Endothelial cell of umbilical vein (primary cell): ENCODE measurements around the gene CACNA2D3. TPM values are rescaled to one million over a fixed set of nuclear protein-coding genes. Genes with fewer than 3 reads are reported as not detected.

Experiments used
- BruUV-seq: library from RNA; stranded (reverse); fragments of 400-500 nt; replicated peaks from 2 replicates; lab custom pipeline; 2021; lab: Mats Ljungman, UMichigan
- CTCF ChIA-PET: fragments of 300-600, 350-600 bp; sonication (Branson Sonifier 250); formaldehyde crosslinking; loops from one replicate; lab custom pipeline; 2021; ENCODE audit warnings: antibody characterized with exemption, inconsistent platforms; lab: Charles Lee
- POLR2A ChIA-PET: fragments of 300-600, 350-600 bp; sonication (Branson Sonifier 250); formaldehyde crosslinking; loops from one replicate; lab custom pipeline; 2021; ENCODE audit warnings: antibody characterized with exemption, inconsistent platforms; lab: Charles Lee
- DNase-seq: peaks from one replicate; pipeline ENCODE4 v3.0.0-alpha.2; 2011; ENCODE audit warnings: low read depth, low spot score
- FAIRE-seq: peaks from 2 replicates; lab custom pipeline; 2011; peaks lifted over from hg19 to GRCh38; lab: Jason Lieb, UNC
- H2AFZ ChIP-seq: 2 replicates; pipeline ENCODE4 v1.6.0; 2012; ENCODE audit warnings: low read depth, low read length, control low read depth, inconsistent platforms
- H3K27ac ChIP-seq: 2 replicates; pipeline ENCODE4 v1.5.1; 2011; ENCODE audit warnings: low read depth, mild to moderate bottlenecking, control low read depth, low read length, moderate library complexity; ENCODE audit not compliant: insufficient read depth
- H3K27me3 ChIP-seq, 2 experiments: 2 replicates each; pipeline versions ENCODE4 v1.6.0 to v1.6.1; 2011; ENCODE audit warnings: low read length in 2 of 2, mixed read lengths in 1 of 2; ENCODE audit not compliant: control insufficient read depth in 2 of 2, insufficient read depth in 2 of 2
- H3K36me3 ChIP-seq, 2 experiments: 2 replicates in 1 of 2; 3 replicates in 1 of 2; pipeline ENCODE4 v1.5.1; 2011; ENCODE audit warnings: low read length in 2 of 2, mild to moderate bottlenecking in 1 of 2, moderate library complexity in 1 of 2; ENCODE audit not compliant: control insufficient read depth in 2 of 2, insufficient read depth in 2 of 2; ENCODE audit errors: extremely low read depth in 1 of 2
- H3K4me1 ChIP-seq: 3 replicates; pipeline ENCODE4 v1.5.1; 2011; ENCODE audit warnings: mild to moderate bottlenecking, low read length; ENCODE audit not compliant: control insufficient read depth, insufficient read depth; ENCODE audit errors: extremely low read depth
- H3K4me2 ChIP-seq: 2 replicates; pipeline ENCODE4 v1.6.1; 2011; ENCODE audit warnings: low read length, control low read depth, mixed read lengths; ENCODE audit not compliant: insufficient read depth
- H3K4me3 ChIP-seq, 3 experiments: fragments of 200-600 bp in 1 of 3; sonication (generic), shearing (Covaris generic) in 1 of 3; replicated peaks in 1 of 3; 2 replicates each; pipeline ENCODE4 v1.5.1; 2011 to 2016; ENCODE audit warnings: control low read depth in 3 of 3, low read length in 3 of 3, mild to moderate bottlenecking in 2 of 3, inconsistent platforms in 1 of 3, low read depth in 1 of 3, moderate library complexity in 1 of 3; ENCODE audit not compliant: insufficient read depth in 1 of 3
- H3K79me2 ChIP-seq: 2 replicates; pipeline ENCODE4 v1.6.0; 2012; ENCODE audit warnings: low read length, inconsistent platforms; ENCODE audit not compliant: control insufficient read depth, insufficient read depth
- H3K9ac ChIP-seq: replicated peaks from 2 replicates; pipeline ENCODE3; 2011; ENCODE audit warnings: low read length, control low read depth; ENCODE audit not compliant: insufficient read depth; ENCODE audit errors: extremely low read depth
- H3K9me1 ChIP-seq: replicated peaks from 3 replicates; pipeline ENCODE4 v1.6.0; 2011; ENCODE audit warnings: mild to moderate bottlenecking, low read length; ENCODE audit not compliant: control insufficient read depth, insufficient read depth; ENCODE audit errors: extremely low read depth
- H3K9me3 ChIP-seq: replicated peaks from 2 replicates; pipeline ENCODE4 v1.5.1; 2012; ENCODE audit warnings: low read length, inconsistent platforms; ENCODE audit not compliant: control insufficient read depth, insufficient read depth
- H4K20me1 ChIP-seq: replicated peaks from 2 replicates; pipeline ENCODE3; 2011; ENCODE audit warnings: mild to moderate bottlenecking, low read length; ENCODE audit not compliant: control insufficient read depth, insufficient read depth; ENCODE audit errors: extremely low read depth
- EZH2 ChIP-seq: IDR thresholded peaks from 2 replicates; pipeline ENCODE4 v1.6.1; 2012; ENCODE audit warnings: borderline replicate concordance, low read depth, mild to moderate bottlenecking, moderate library complexity, low read length, inconsistent platforms; ENCODE audit not compliant: severe bottlenecking
- GATA2 ChIP-seq: IDR thresholded peaks from 2 replicates; pipeline ENCODE4 v1.7.0; 2011; ENCODE audit warnings: low read depth, mild to moderate bottlenecking, moderate library complexity, mixed read lengths, low read length; ENCODE audit not compliant: insufficient read length, insufficient read depth
- POLR2A ChIP-seq: IDR thresholded peaks from 2 replicates; pipeline ENCODE4 v1.6.1; 2012; ENCODE audit warnings: low read depth, mild to moderate bottlenecking, control low read depth, low read length
- POLR2AphosphoS5 ChIP-seq: IDR thresholded peaks from 2 replicates; pipeline ENCODE4 v1.6.1; 2012; ENCODE audit warnings: low read depth, mild to moderate bottlenecking, control low read depth, low read length, moderate library complexity; ENCODE audit not compliant: insufficient read depth
- dilution Hi-C: fragments of 300-500 bp; cut with MboI; formaldehyde crosslinking; loops from one replicate; pipeline ENCODE4 v1.15.0; 2019; ENCODE audit warnings: low sequenced_read_pairs; ENCODE audit not compliant: extremely low pct_ligation_motif_present
- intact Hi-C: fragments of 100-400 bp; cut with micrococcal nuclease; formaldehyde crosslinking; loops from one replicate; pipeline ENCODE4 v1.10.0; 2022
- polyA plus RNA-seq, 4 experiments: library from polyadenylated mRNA; depleted of rRNA in 3 of 4; stranded (reverse) in 3 of 4; unstranded in 1 of 4; fragments of >200 nt; gene quantifications; 2 replicates each; pipeline versions ENCODE4 v1.2.1 to v1.2.3, GENCODE V29; 2011 to 2012; ENCODE audit warnings: missing spikeins in 1 of 4
- total RNA-seq: library from RNA; stranded (reverse); gene quantifications from 2 replicates; pipeline ENCODE4 v1.2.3, GENCODE V29; 2021
- TF ChIP-seq, protein P1 (sequence below), 2 donors: IDR thresholded peaks; 1 replicate in 1 of 2; 2 replicates in 1 of 2; pipeline ENCODE4 v1.5.1; 2011; ENCODE audit warnings: low read length in 2 of 2, mild to moderate bottlenecking in 2 of 2, moderate library complexity in 2 of 2, control low read depth in 1 of 2, inconsistent platforms in 1 of 2, low read depth in 1 of 2; ENCODE audit not compliant: insufficient read depth in 1 of 2; ENCODE audit errors: extremely low read depth in 1 of 2
- TF ChIP-seq, protein P2 (sequence below): IDR thresholded peaks from 2 replicates; pipeline ENCODE4 v1.6.1; 2011; ENCODE audit not compliant: insufficient read depth, insufficient read length

The CACNA2D3 gene
- total and polyA plus RNA-seq, 2 donors (not counting 3 experiments of a cell fraction or from before 2014, with no cell fraction given): not detected

DNA sequence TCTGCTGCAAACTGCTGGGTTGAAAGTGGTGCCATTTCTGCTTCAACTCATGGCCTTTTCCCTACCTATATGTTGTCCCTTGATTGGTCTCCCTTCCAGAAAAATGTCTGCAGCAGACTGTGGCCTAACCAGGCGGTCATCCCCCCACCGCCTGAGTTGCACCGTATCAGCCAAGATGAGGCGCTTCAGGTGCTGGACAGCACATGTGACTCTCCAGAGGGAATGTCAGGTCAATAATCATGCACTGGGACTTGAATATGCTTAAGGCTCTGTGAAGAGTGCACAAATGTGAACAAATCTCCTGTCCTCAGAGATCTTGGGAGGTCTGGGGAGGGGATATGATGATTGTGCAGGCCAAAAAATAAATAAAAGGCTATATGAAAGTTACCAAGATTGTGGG lies 773.3 kb downstream of the CACNA2D3 start:
- CTCF ChIA-PET: no interaction called here
- Histone ChIP-seq H3K4me3 (no peak overlapping the region), H3K27me3 (no peaks in the 10 kb centered on the region), H3K36me3 (no peaks in the 10 kb centered on the region), H4K20me1 (no peaks in the 10 kb centered on the region), H2AFZ (no peak overlapping the region), H3K9me1 (no peaks in the 10 kb centered on the region), H3K9ac (no peak overlapping the region), H3K9me3 (peaks cover 5% of the 10 kb centered on the region), H3K27ac (no peak overlapping the region), H3K79me2 (no peaks in the 10 kb centered on the region), H3K4me1 (no peaks in the 10 kb centered on the region), H3K4me2 (no peak overlapping the region)
- no TSS peak for BruUV-seq
- dilution Hi-C loops (no loop called here), intact Hi-C loops (no loop called here)
- DNase-seq (no peak), FAIRE-seq (no peak)
- no peak for TF ChIP-seq EZH2
- TF ChIP-seq, protein P1, sequence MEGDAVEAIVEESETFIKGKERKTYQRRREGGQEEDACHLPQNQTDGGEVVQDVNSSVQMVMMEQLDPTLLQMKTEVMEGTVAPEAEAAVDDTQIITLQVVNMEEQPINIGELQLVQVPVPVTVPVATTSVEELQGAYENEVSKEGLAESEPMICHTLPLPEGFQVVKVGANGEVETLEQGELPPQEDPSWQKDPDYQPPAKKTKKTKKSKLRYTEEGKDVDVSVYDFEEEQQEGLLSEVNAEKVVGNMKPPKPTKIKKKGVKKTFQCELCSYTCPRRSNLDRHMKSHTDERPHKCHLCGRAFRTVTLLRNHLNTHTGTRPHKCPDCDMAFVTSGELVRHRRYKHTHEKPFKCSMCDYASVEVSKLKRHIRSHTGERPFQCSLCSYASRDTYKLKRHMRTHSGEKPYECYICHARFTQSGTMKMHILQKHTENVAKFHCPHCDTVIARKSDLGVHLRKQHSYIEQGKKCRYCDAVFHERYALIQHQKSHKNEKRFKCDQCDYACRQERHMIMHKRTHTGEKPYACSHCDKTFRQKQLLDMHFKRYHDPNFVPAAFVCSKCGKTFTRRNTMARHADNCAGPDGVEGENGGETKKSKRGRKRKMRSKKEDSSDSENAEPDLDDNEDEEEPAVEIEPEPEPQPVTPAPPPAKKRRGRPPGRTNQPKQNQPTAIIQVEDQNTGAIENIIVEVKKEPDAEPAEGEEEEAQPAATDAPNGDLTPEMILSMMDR (IDR thresholded peaks at IDR 0.05; ENCODE audit: extremely low read depth in 1 of 2, insufficient read depth in 1 of 2, low read depth in 1 of 2, low read length in 2 of 2): no peak
- TF ChIP-seq POLR2A: no peak
- TF ChIP-seq, protein P2, sequence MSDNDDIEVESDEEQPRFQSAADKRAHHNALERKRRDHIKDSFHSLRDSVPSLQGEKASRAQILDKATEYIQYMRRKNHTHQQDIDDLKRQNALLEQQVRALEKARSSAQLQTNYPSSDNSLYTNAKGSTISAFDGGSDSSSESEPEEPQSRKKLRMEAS: no peak
- TF ChIP-seq GATA2: no peak
- TF ChIP-seq POLR2AphosphoS5: no peak
- POLR2A ChIA-PET: no interaction called here
